ENCODE data around the gene OSBPL2.

The OSBPL2 gene

GRCh38 chr20:62282103-62282502, 43.8 kb downstream of the OSBPL2 start:
- H3K9me3 ChIP-seq (ENCODE audit: control insufficient read depth in 1 of 2, low read length in 2 of 2): no peaks in the 10 kb centered on the region
- no peaks in the 10 kb centered on the region for H3K27me3 ChIP-seq (ENCODE audit: control insufficient read depth in 1 of 2, insufficient read depth in 2 of 2, low read length in 2 of 2)
- H3K4me1 ChIP-seq (ENCODE audit: control insufficient read depth in 1 of 2, insufficient read depth in 2 of 2, low read length in 2 of 2): no peaks in the 10 kb centered on the region
- H3K9ac ChIP-seq (ENCODE audit: low read depth in 1 of 2, low read length in 2 of 2): no peak overlapping the region
- peaks cover 43 to 97% of the 10 kb centered on the region in 2 donors for H3K36me3 ChIP-seq (ENCODE audit: control insufficient read depth in 1 of 2, insufficient read depth in 2 of 2, low read length in 2 of 2)
- no peak overlapping the region for H3K4me3 ChIP-seq (ENCODE audit: low read depth in 1 of 2, low read length in 2 of 2)
- no peak overlapping the region for H3K27ac ChIP-seq (ENCODE audit: low read depth, low read length)

- Histone ChIP-seq H3K4me3 (ENCODE audit: low read depth in 1 of 2, low read length in 2 of 2) (no peak overlapping the region), H3K4me1 (ENCODE audit: control insufficient read depth in 1 of 2, insufficient read depth in 2 of 2, low read length in 2 of 2) (no peaks in the 10 kb centered on the region), H3K9ac (ENCODE audit: low read depth in 1 of 2, low read length in 2 of 2) (no peak overlapping the region), H3K36me3 (ENCODE audit: control insufficient read depth in 1 of 2, insufficient read depth in 2 of 2, low read length in 2 of 2) (peaks cover 36 to 98% of the 10 kb centered on the region in 2 donors), H3K9me3 (ENCODE audit: control insufficient read depth in 1 of 2, low read length in 2 of 2) (no peaks in the 10 kb centered on the region), H3K27me3 (ENCODE audit: control insufficient read depth in 1 of 2, insufficient read depth in 2 of 2, low read length in 2 of 2) (no peaks in the 10 kb centered on the region), H3K27ac (ENCODE audit: low read depth, low read length) (no peak overlapping the region)
These were observed 44.7 kb downstream of the OSBPL2 start for GRCh38 chr20:62282877-62283503.

- Histone ChIP-seq H3K4me3 (ENCODE audit: low read depth in 1 of 2, low read length in 2 of 2) (no peak overlapping the region), H3K9ac (ENCODE audit: low read depth in 1 of 2, low read length in 2 of 2) (no peak overlapping the region), H3K9me3 (ENCODE audit: control insufficient read depth in 1 of 2, low read length in 2 of 2) (no peaks in the 10 kb centered on the region), H3K4me1 (ENCODE audit: control insufficient read depth in 1 of 2, insufficient read depth in 2 of 2, low read length in 2 of 2) (no peaks in the 10 kb centered on the region), H3K36me3 (ENCODE audit: control insufficient read depth in 1 of 2, insufficient read depth in 2 of 2, low read length in 2 of 2) (peaks cover 36 to 92% of the 10 kb centered on the region in 2 donors), H3K27ac (ENCODE audit: low read depth, low read length) (no peak overlapping the region), H3K27me3 (ENCODE audit: control insufficient read depth in 1 of 2, insufficient read depth in 2 of 2, low read length in 2 of 2) (no peaks in the 10 kb centered on the region)
These were observed 46.1 kb downstream of the OSBPL2 start for GRCh38 chr20:62284448-62284847.

GRCh38 chr20:62285151-62285550, 46.8 kb downstream of the OSBPL2 start:
- no peaks in the 10 kb centered on the region for H3K4me1 ChIP-seq (ENCODE audit: control insufficient read depth in 1 of 2, insufficient read depth in 2 of 2, low read length in 2 of 2)
- H3K4me3 ChIP-seq (ENCODE audit: low read depth in 1 of 2, low read length in 2 of 2): no peak overlapping the region
- no peaks in the 10 kb centered on the region for H3K9me3 ChIP-seq (ENCODE audit: control insufficient read depth in 1 of 2, low read length in 2 of 2)
- no peak overlapping the region for H3K9ac ChIP-seq (ENCODE audit: low read depth in 1 of 2, low read length in 2 of 2)
- H3K27me3 ChIP-seq (ENCODE audit: control insufficient read depth in 1 of 2, insufficient read depth in 2 of 2, low read length in 2 of 2): no peaks in the 10 kb centered on the region
- peaks cover 39 to 91% of the 10 kb centered on the region in 2 donors for H3K36me3 ChIP-seq (ENCODE audit: control insufficient read depth in 1 of 2, insufficient read depth in 2 of 2, low read length in 2 of 2)
- H3K27ac ChIP-seq (ENCODE audit: low read depth, low read length): no peak overlapping the region

- Histone ChIP-seq H3K4me3 (ENCODE audit: low read depth in 1 of 2, low read length in 2 of 2) (no peak overlapping the region), H3K9ac (ENCODE audit: low read depth in 1 of 2, low read length in 2 of 2) (no peak overlapping the region), H3K27ac (ENCODE audit: low read depth, low read length) (no peak overlapping the region), H3K9me3 (ENCODE audit: control insufficient read depth in 1 of 2, low read length in 2 of 2) (no peaks in the 10 kb centered on the region), H3K36me3 (ENCODE audit: control insufficient read depth in 1 of 2, insufficient read depth in 2 of 2, low read length in 2 of 2) (peaks cover 36 to 85% of the 10 kb centered on the region in 2 donors), H3K27me3 (ENCODE audit: control insufficient read depth in 1 of 2, insufficient read depth in 2 of 2, low read length in 2 of 2) (no peaks in the 10 kb centered on the region), H3K4me1 (ENCODE audit: control insufficient read depth in 1 of 2, insufficient read depth in 2 of 2, low read length in 2 of 2) (no peaks in the 10 kb centered on the region)
These were observed 47.4 kb downstream of the OSBPL2 start for GRCh38 chr20:62285722-62286121.

- peaks cover 35 to 83% of the 10 kb centered on the region in 2 donors for H3K36me3 ChIP-seq (ENCODE audit: control insufficient read depth in 1 of 2, insufficient read depth in 2 of 2, low read length in 2 of 2)
- H3K4me1 ChIP-seq (ENCODE audit: control insufficient read depth in 1 of 2, insufficient read depth in 2 of 2, low read length in 2 of 2): no peaks in the 10 kb centered on the region
- H3K27ac ChIP-seq (ENCODE audit: low read depth, low read length): no peak overlapping the region
- H3K9me3 ChIP-seq (ENCODE audit: control insufficient read depth in 1 of 2, low read length in 2 of 2): no peaks in the 10 kb centered on the region
- no peak overlapping the region for H3K4me3 ChIP-seq (ENCODE audit: low read depth in 1 of 2, low read length in 2 of 2)
- H3K9ac ChIP-seq (ENCODE audit: low read depth in 1 of 2, low read length in 2 of 2): no peak overlapping the region
- H3K27me3 ChIP-seq (ENCODE audit: control insufficient read depth in 1 of 2, insufficient read depth in 2 of 2, low read length in 2 of 2): no peaks in the 10 kb centered on the region
These were observed 48.3 kb downstream of the OSBPL2 start for GRCh38 chr20:62286493-62287064.

- Histone ChIP-seq H3K9ac (ENCODE audit: low read depth in 1 of 2, low read length in 2 of 2) (no peak overlapping the region), H3K36me3 (ENCODE audit: control insufficient read depth in 1 of 2, insufficient read depth in 2 of 2, low read length in 2 of 2) (peaks cover 33 to 83% of the 10 kb centered on the region in 2 donors), H3K4me1 (ENCODE audit: control insufficient read depth in 1 of 2, insufficient read depth in 2 of 2, low read length in 2 of 2) (no peaks in the 10 kb centered on the region), H3K27me3 (ENCODE audit: control insufficient read depth in 1 of 2, insufficient read depth in 2 of 2, low read length in 2 of 2) (no peaks in the 10 kb centered on the region), H3K4me3 (ENCODE audit: low read depth in 1 of 2, low read length in 2 of 2) (no peak overlapping the region), H3K27ac (ENCODE audit: low read depth, low read length) (no peak overlapping the region), H3K9me3 (ENCODE audit: control insufficient read depth in 1 of 2, low read length in 2 of 2) (no peaks in the 10 kb centered on the region)
These were observed 48.8 kb downstream of the OSBPL2 start for GRCh38 chr20:62287129-62287528.

- Histone ChIP-seq H3K36me3 (ENCODE audit: control insufficient read depth in 1 of 2, insufficient read depth in 2 of 2, low read length in 2 of 2) (peaks cover 30 to 81% of the 10 kb centered on the region in 2 donors), H3K9ac (ENCODE audit: low read depth in 1 of 2, low read length in 2 of 2) (no peak overlapping the region), H3K27ac (ENCODE audit: low read depth, low read length) (no peak overlapping the region), H3K9me3 (ENCODE audit: control insufficient read depth in 1 of 2, low read length in 2 of 2) (no peaks in the 10 kb centered on the region), H3K27me3 (ENCODE audit: control insufficient read depth in 1 of 2, insufficient read depth in 2 of 2, low read length in 2 of 2) (no peaks in the 10 kb centered on the region), H3K4me3 (ENCODE audit: low read depth in 1 of 2, low read length in 2 of 2) (no peak overlapping the region), H3K4me1 (ENCODE audit: control insufficient read depth in 1 of 2, insufficient read depth in 2 of 2, low read length in 2 of 2) (no peaks in the 10 kb centered on the region)
These were observed 49.6 kb downstream of the OSBPL2 start for GRCh38 chr20:62287759-62288534.

- Histone ChIP-seq H3K9me3 (ENCODE audit: control insufficient read depth in 1 of 2, low read length in 2 of 2) (no peaks in the 10 kb centered on the region), H3K9ac (ENCODE audit: low read depth in 1 of 2, low read length in 2 of 2) (no peak overlapping the region), H3K27ac (ENCODE audit: low read depth, low read length) (no peak overlapping the region), H3K4me1 (ENCODE audit: control insufficient read depth in 1 of 2, insufficient read depth in 2 of 2, low read length in 2 of 2) (no peaks in the 10 kb centered on the region), H3K27me3 (ENCODE audit: control insufficient read depth in 1 of 2, insufficient read depth in 2 of 2, low read length in 2 of 2) (no peaks in the 10 kb centered on the region), H3K36me3 (ENCODE audit: control insufficient read depth in 1 of 2, insufficient read depth in 2 of 2, low read length in 2 of 2) (peaks cover 35 to 79% of the 10 kb centered on the region in 2 donors), H3K4me3 (ENCODE audit: low read depth in 1 of 2, low read length in 2 of 2) (no peak overlapping the region)
These were observed 50.3 kb downstream of the OSBPL2 start for GRCh38 chr20:62288535-62289105.

- no peak overlapping the region for H3K4me3 ChIP-seq (ENCODE audit: low read depth in 1 of 2, low read length in 2 of 2)
- no peaks in the 10 kb centered on the region for H3K9me3 ChIP-seq (ENCODE audit: control insufficient read depth in 1 of 2, low read length in 2 of 2)
- H3K36me3 ChIP-seq (ENCODE audit: control insufficient read depth in 1 of 2, insufficient read depth in 2 of 2, low read length in 2 of 2): peaks cover 36 to 79% of the 10 kb centered on the region in 2 donors
- no peaks in the 10 kb centered on the region for H3K4me1 ChIP-seq (ENCODE audit: control insufficient read depth in 1 of 2, insufficient read depth in 2 of 2, low read length in 2 of 2)
- H3K9ac ChIP-seq (ENCODE audit: low read depth in 1 of 2, low read length in 2 of 2): no peak overlapping the region
- no peak overlapping the region for H3K27ac ChIP-seq (ENCODE audit: low read depth, low read length)
- H3K27me3 ChIP-seq (ENCODE audit: control insufficient read depth in 1 of 2, insufficient read depth in 2 of 2, low read length in 2 of 2): no peaks in the 10 kb centered on the region
These were observed 50.8 kb downstream of the OSBPL2 start for GRCh38 chr20:62289131-62289530.

Measured in duodenal mucosa (tissue), 2 donors.